ENCODE results near the gene VPS39. TPM values are rescaled to one million over a fixed set of nuclear protein-coding genes. Genes with fewer than 3 reads are reported as not detected.

The VPS39 gene
- total and polyA plus RNA-seq, 2 donors (not counting 3 experiments of a cell fraction or from before 2014, with no cell fraction given): 56.5 to 56.7 TPM

- no peak for TF ChIP-seq POLR2AphosphoS5 (IDR thresholded peaks at IDR 0.05; ENCODE audit: insufficient read depth, low read depth, low read length)
- TF ChIP-seq GATA2 (IDR thresholded peaks at IDR 0.05; ENCODE audit: insufficient read depth, insufficient read length, low read depth, low read length): no peak
- TF ChIP-seq FOS (IDR thresholded peaks at IDR 0.05; ENCODE audit: borderline replicate concordance, insufficient read depth, low read length): no peak
- no peak for TF ChIP-seq CTCF (IDR thresholded peaks at IDR 0.05; ENCODE audit: extremely low read depth in 1 of 2, insufficient read depth in 1 of 2, low read depth in 1 of 2, low read length in 2 of 2)
- TF ChIP-seq POLR2A (IDR thresholded peaks at IDR 0.05; ENCODE audit: low read depth, low read length): no peak
- no peak for TF ChIP-seq JUN (IDR thresholded peaks at IDR 0.05; ENCODE audit: borderline replicate concordance, insufficient read depth, insufficient read length, low read depth)
- no peak for TF ChIP-seq EZH2 (IDR thresholded peaks at IDR 0.05; ENCODE audit: borderline replicate concordance, low read depth, low read length, severe bottlenecking)
- no peak for TF ChIP-seq MYC (IDR thresholded peaks at IDR 0.05; ENCODE audit: low read depth, low read length)
- no peak for TF ChIP-seq MAX (IDR thresholded peaks at IDR 0.05; ENCODE audit: insufficient read depth, insufficient read length)
- Histone ChIP-seq H3K9me1 (replicated peaks; ENCODE audit: control insufficient read depth, extremely low read depth, insufficient read depth, low read length) (no peaks in the 10 kb centered on the region), H3K9me3 (replicated peaks; ENCODE audit: control insufficient read depth, insufficient read depth, low read length) (no peaks in the 10 kb centered on the region), H3K36me3 (ENCODE audit: control insufficient read depth in 2 of 2, extremely low read depth in 1 of 2, insufficient read depth in 2 of 2, low read length in 2 of 2) (peaks cover 17 to 51% of the 10 kb centered on the region in 2 experiments), H2AFZ (ENCODE audit: low read depth, low read length) (no peak overlapping the region), H3K79me2 (ENCODE audit: control insufficient read depth, insufficient read depth, low read length) (no peaks in the 10 kb centered on the region), H3K27ac (ENCODE audit: insufficient read depth, low read depth, low read length) (no peak overlapping the region), H3K4me2 (ENCODE audit: insufficient read depth, low read length) (no peak overlapping the region), H3K4me3 (replicated peaks in 1 of 3; ENCODE audit: insufficient read depth in 1 of 3, low read depth in 1 of 3, low read length in 3 of 3) (no peak overlapping the region), H4K20me1 (replicated peaks; ENCODE audit: control insufficient read depth, extremely low read depth, insufficient read depth, low read length) (no peaks in the 10 kb centered on the region), H3K27me3 (ENCODE audit: control insufficient read depth in 2 of 2, insufficient read depth in 2 of 2, low read length in 2 of 2) (no peaks in the 10 kb centered on the region), H3K9ac (replicated peaks; ENCODE audit: extremely low read depth, insufficient read depth, low read length) (no peak overlapping the region), H3K4me1 (ENCODE audit: control insufficient read depth, extremely low read depth, insufficient read depth, low read length) (no peaks in the 10 kb centered on the region)
- FAIRE-seq (no peak), DNase-seq (ENCODE audit: low read depth, low spot score) (no peak)
- dilution Hi-C loops (cut with MboI; ENCODE audit: extremely low pct_ligation_motif_present, low sequenced_read_pairs) (no loop called here), intact Hi-C loops (cut with micrococcal nuclease) (no loop called here)
- POLR2A ChIA-PET: no interaction called here
- no TSS peak for BruUV-seq (replicated peaks)
- CTCF ChIA-PET: interaction anchor here (0.9 kb wide), 1 partner anchor 226 kb away, joined by 3 read pairs; no protein-coding TSS in a partner anchor
Observed at GRCh38 chr15:42159381-42160015, 48.6 kb downstream of the VPS39 start.
